MM.1S (cell line): ENCODE measurements around the gene RBMS3.
A peak's percentile ranks its signal among the peaks of the same experiment; 100 is the strongest.

ENCODE experiments used
- DNase-seq: peaks from one replicate; pipeline ENCODE4 v3.0.0-alpha.2; 2015
- H2AFZ ChIP-seq: fragments of 300-600 bp; sonication (generic); 2 replicates; pipeline ENCODE4 v1.6.0; 2016; ENCODE audit warnings: antibody characterized with exemption, low read length
- H3F3A ChIP-seq: fragments of 300-600 bp; sonication (generic); 2 replicates; pipeline ENCODE4 v1.6.1; 2016; ENCODE audit warnings: mild to moderate bottlenecking, antibody characterized with exemption, low read length, moderate library complexity, mixed read lengths; ENCODE audit not compliant: insufficient read depth
- H3K27ac ChIP-seq: fragments of 300-600 bp; sonication (generic); 2 replicates; pipeline ENCODE4 v1.5.1; 2016; ENCODE audit warnings: mild to moderate bottlenecking, low read length
- H3K27me3 ChIP-seq: fragments of 300-600 bp; sonication (generic); replicated peaks from 2 replicates; pipeline ENCODE4 v1.6.0; 2016; ENCODE audit warnings: low read length; ENCODE audit not compliant: insufficient read depth
- H3K36me3 ChIP-seq: fragments of 300-600 bp; sonication (generic); replicated peaks from 2 replicates; pipeline ENCODE4 v1.6.1; 2016; ENCODE audit warnings: mild to moderate bottlenecking, low read length, mixed read lengths; ENCODE audit not compliant: insufficient read depth
- H3K4me1 ChIP-seq: fragments of 300-600 bp; sonication (generic); 2 replicates; pipeline ENCODE4 v1.6.1; 2016; ENCODE audit warnings: low read length, mixed read lengths
- H3K4me2 ChIP-seq: fragments of 300-600 bp; sonication (generic); 2 replicates; pipeline ENCODE4 v1.6.0; 2016; ENCODE audit warnings: low read depth, low read length
- H3K4me3 ChIP-seq: fragments of 300-600 bp; sonication (generic); 2 replicates; pipeline ENCODE4 v1.5.1; 2016; ENCODE audit warnings: low read length, mixed read lengths
- H3K79me2 ChIP-seq: fragments of 300-600 bp; sonication (generic); 2 replicates; pipeline ENCODE4 v1.6.1; 2016; ENCODE audit warnings: mixed run types, low read length, mixed read lengths
- H3K9ac ChIP-seq: fragments of 300-600 bp; sonication (generic); 2 replicates; pipeline ENCODE4 v1.6.1; 2016; ENCODE audit warnings: low read length, mixed read lengths
- H3K9me2 ChIP-seq: fragments of 300-600 bp; sonication (generic); replicated peaks from 2 replicates; pipeline ENCODE4 v1.6.1; 2016; ENCODE audit warnings: mild to moderate bottlenecking, low read length, mixed read lengths; ENCODE audit not compliant: insufficient read depth
- H3K9me3 ChIP-seq: fragments of 300-600 bp; sonication (generic); replicated peaks from 2 replicates; pipeline ENCODE4 v1.6.1; 2016; ENCODE audit warnings: mild to moderate bottlenecking, low read length, mixed read lengths; ENCODE audit not compliant: insufficient read depth
- H4K20me1 ChIP-seq: fragments of 300-600 bp; sonication (generic); 2 replicates; pipeline ENCODE4 v1.6.1; 2016; ENCODE audit warnings: mild to moderate bottlenecking, low read length, moderate library complexity, mixed read lengths; ENCODE audit not compliant: insufficient read depth
- CTCF ChIP-seq: fragments of 300-600 bp; sonication (generic); IDR thresholded peaks from 2 replicates; pipeline ENCODE4 v1.5.1; 2016; ENCODE audit warnings: antibody characterized with exemption, low read length, mixed read lengths
- EZH2 ChIP-seq: fragments of 300-600 bp; sonication (generic); optimal IDR thresholded peaks from 2 replicates; pipeline ENCODE3; 2017; ENCODE audit warnings: low read depth, mild to moderate bottlenecking, antibody characterized with exemption, low read length, mixed read lengths
- EZH2phosphoT487 ChIP-seq: fragments of 300-600 bp; sonication (generic); IDR thresholded peaks from 2 replicates; pipeline ENCODE4 v1.6.1; 2018; ENCODE audit warnings: antibody characterized with exemption, low read length

The RBMS3 gene

GRCh38 chr3:29279806-29280205, 1.1 kb upstream of the RBMS3 start:
- Histone ChIP-seq H3K4me2 (no peak overlapping the region), H4K20me1 (no peaks in the 10 kb centered on the region), H3K9ac (no peak overlapping the region), H3K27me3 (no peaks in the 10 kb centered on the region), H3K9me3 (no peaks in the 10 kb centered on the region), H3K27ac (no peak overlapping the region), H3K79me2 (no peaks in the 10 kb centered on the region), H3K36me3 (no peaks in the 10 kb centered on the region), H3F3A (no peaks in the 10 kb centered on the region), H3K4me3 (no peak overlapping the region), H3K4me1 (no peaks in the 10 kb centered on the region), H3K9me2 (no peaks in the 10 kb centered on the region), H2AFZ (no peak overlapping the region)
- TF ChIP-seq CTCF (no peak), EZH2phosphoT487 (no peak), EZH2 (no peak)
- DNase-seq: no peak

GRCh38 chr3:29281094-29281343, 148 bp downstream of the RBMS3 start:
- Histone ChIP-seq H3K4me2 (peak overlapping the region; percentile 68; the same call in 1 of the 2 replicates), H3F3A (no peaks in the 10 kb centered on the region), H3K9me2 (no peaks in the 10 kb centered on the region), H3K9ac (no peak overlapping the region), H3K27ac (no peak overlapping the region), H3K9me3 (no peaks in the 10 kb centered on the region), H3K4me3 (peak overlapping the region; percentile 45; the same call in 1 of the 2 replicates), H3K79me2 (no peaks in the 10 kb centered on the region), H4K20me1 (no peaks in the 10 kb centered on the region), H3K27me3 (no peaks in the 10 kb centered on the region), H3K4me1 (no peaks in the 10 kb centered on the region), H3K36me3 (no peaks in the 10 kb centered on the region), H2AFZ (peak overlapping the region; percentile 30)
- DNase-seq: peak; percentile 9
- TF ChIP-seq EZH2 (no peak), CTCF (no peak), EZH2phosphoT487 (no peak)

- H3K36me3 ChIP-seq: no peaks in the 10 kb centered on the region
- no peaks in the 10 kb centered on the region for H3F3A ChIP-seq
- no peak overlapping the region for H3K27ac ChIP-seq
- no peaks in the 10 kb centered on the region for H3K27me3 ChIP-seq
- TF ChIP-seq CTCF (no peak), EZH2 (no peak), EZH2phosphoT487 (no peak)
- H3K4me3 ChIP-seq: peak overlapping the region; percentile 45; the same call in 1 of the 2 replicates
- DNase-seq: no peak
- peak overlapping the region; percentile 30 for H2AFZ ChIP-seq
- no peaks in the 10 kb centered on the region for H3K4me1 ChIP-seq
- H3K9me3 ChIP-seq: no peaks in the 10 kb centered on the region
- no peak overlapping the region for H3K9ac ChIP-seq
- no peaks in the 10 kb centered on the region for H3K9me2 ChIP-seq
- H3K79me2 ChIP-seq: no peaks in the 10 kb centered on the region
- H4K20me1 ChIP-seq: no peaks in the 10 kb centered on the region
- peak overlapping the region; percentile 68 for H3K4me2 ChIP-seq
These were observed 722 bp downstream of the RBMS3 start for GRCh38 chr3:29281344-29282241.
